ENCODE data around the gene SNRNP25. TPM values are rescaled to one million over a fixed set of nuclear protein-coding genes. Genes with fewer than 3 reads are reported as not detected.

The SNRNP25 gene
- total and polyA plus RNA-seq, 9 of the 15 experiments (the other 6 are each of a cell fraction or from before 2014, with no cell fraction given): 59.0 to 176 (median 108) TPM

GRCh38 chr16:77807-78443 lies 24.3 kb downstream of the SNRNP25 start, which contains the start of gene MPG (continued):
- TF ChIP-seq ZNF785 (CRISPR knock-in tag; IDR thresholded peaks at IDR 0.05) (no peak), GTF2A2 (tag; IDR thresholded peaks at IDR 0.05) (no peak), KAT2B (IDR thresholded peaks at IDR 0.05; ENCODE audit: low read depth, low read length) (no peak), HMGXB4 (CRISPR knock-in tag; IDR thresholded peaks at IDR 0.05) (no peak), ADNP (tag; IDR thresholded peaks at IDR 0.05) (no peak), E2F3 (CRISPR knock-in tag; IDR thresholded peaks at IDR 0.05) (no peak), POLR2AphosphoS2 (IDR thresholded peaks at IDR 0.05; ENCODE audit: low read length) (no peak), FOXA1 (IDR thresholded peaks at IDR 0.05; ENCODE audit: borderline replicate concordance) (no peak), DACH1 (IDR thresholded peaks at IDR 0.05; ENCODE audit: partially characterized antibody) (no peak), ZNF518B (CRISPR knock-in tag; IDR thresholded peaks at IDR 0.05) (no peak), ZMIZ1 (IDR thresholded peaks at IDR 0.05; ENCODE audit: low read depth in 2 of 2, low read length in 2 of 2) (no peak), ZKSCAN1 (IDR thresholded peaks at IDR 0.05; ENCODE audit: low read depth, low read length) (no peak), ZC3H4 (CRISPR knock-in tag; IDR thresholded peaks at IDR 0.05; ENCODE audit: borderline replicate concordance) (no peak), FOXP1 (CRISPR knock-in tag; IDR thresholded peaks at IDR 0.05) (peak; percentile 45), ZNF12 (CRISPR knock-in tag; IDR thresholded peaks at IDR 0.05) (no peak), ZNF780A (CRISPR knock-in tag; IDR thresholded peaks at IDR 0.05) (no peak), FOXO4 (CRISPR knock-in tag; IDR thresholded peaks at IDR 0.05) (no peak), C11orf30 (IDR thresholded peaks at IDR 0.05; ENCODE audit: low read depth) (no peak), KDM4B (IDR thresholded peaks at IDR 0.05; ENCODE audit: borderline replicate concordance in 2 of 2, low read depth in 1 of 2) (peak in 1 of 2 experiments; percentile 72; a peak in 1 of 4 replicates)
